VCaP (cell line): ENCODE data around the gene SGTA.

ENCODE experiments used
- H3K27ac ChIP-seq: fragments of 450-650 bp; 2 replicates; pipeline ENCODE4 v1.5.1; 2017
- CTCF ChIP-seq: fragments of 450-650 bp; conservative IDR thresholded peaks from 2 replicates; pipeline ENCODE4 v1.5.1; 2017; ENCODE audit warnings: mild to moderate bottlenecking, moderate library complexity

The SGTA gene

GRCh38 chr19:2771786-2772674 is 11.0 kb downstream of the SGTA start:
- no peak overlapping the region for H3K27ac ChIP-seq
- TF ChIP-seq CTCF: no peak

DNA sequence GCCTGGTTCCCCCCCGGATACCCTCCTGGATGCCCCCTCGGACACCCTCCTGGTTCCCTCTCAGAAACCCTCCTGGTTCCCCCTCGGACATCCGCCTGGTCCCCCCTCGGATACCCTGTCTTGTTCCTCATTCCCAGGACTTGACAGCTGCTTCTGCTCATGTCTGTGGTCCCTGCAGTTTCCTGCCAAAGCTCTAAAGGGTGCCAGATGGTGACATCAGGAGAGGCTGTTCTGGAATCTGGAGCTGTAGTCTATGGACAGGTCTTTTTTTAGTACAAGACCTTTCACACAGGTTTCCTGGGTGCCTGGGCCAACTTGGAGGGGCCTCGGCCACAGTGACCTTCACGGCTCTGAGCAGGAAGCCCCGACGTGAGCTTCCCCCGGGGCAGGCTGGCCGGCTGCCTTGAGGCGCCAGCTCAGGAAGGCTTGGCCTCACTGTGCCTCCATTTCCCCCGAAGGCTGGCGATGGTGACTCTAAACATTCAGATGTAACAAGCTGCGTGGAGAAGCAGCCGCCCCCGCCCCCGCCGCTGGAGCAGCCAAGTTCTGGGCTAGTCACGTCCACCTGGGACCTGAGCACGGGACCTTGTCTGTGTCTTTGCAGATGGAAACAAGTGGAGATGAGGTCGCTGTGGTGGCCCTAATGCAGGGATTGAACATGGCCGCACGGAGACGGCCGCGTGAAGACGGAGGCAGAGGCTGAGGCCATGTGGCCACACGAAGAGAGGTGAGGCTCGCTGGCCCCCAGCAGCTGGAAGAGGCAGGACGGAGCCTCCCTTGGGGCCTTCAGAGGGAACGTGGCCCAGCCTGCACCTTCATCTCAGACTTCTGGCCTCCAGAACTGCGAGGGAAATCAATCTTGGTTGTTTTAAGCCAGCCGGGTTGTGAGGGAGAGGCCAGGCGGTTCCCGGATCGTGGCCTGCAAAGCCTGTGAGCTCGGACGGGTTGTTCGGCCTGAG is 12.7 kb downstream of the SGTA start:
- TF ChIP-seq CTCF: no peak
- no peak overlapping the region for H3K27ac ChIP-seq

- TF ChIP-seq CTCF: no peak
- H3K27ac ChIP-seq: no peak overlapping the region
Observed at GRCh38 chr19:2769218-2769617, 13.9 kb downstream of the SGTA start.

GRCh38 chr19:2768365-2769132 is 14.5 kb downstream of the SGTA start:
- no peak for TF ChIP-seq CTCF
- H3K27ac ChIP-seq: no peak overlapping the region

DNA sequence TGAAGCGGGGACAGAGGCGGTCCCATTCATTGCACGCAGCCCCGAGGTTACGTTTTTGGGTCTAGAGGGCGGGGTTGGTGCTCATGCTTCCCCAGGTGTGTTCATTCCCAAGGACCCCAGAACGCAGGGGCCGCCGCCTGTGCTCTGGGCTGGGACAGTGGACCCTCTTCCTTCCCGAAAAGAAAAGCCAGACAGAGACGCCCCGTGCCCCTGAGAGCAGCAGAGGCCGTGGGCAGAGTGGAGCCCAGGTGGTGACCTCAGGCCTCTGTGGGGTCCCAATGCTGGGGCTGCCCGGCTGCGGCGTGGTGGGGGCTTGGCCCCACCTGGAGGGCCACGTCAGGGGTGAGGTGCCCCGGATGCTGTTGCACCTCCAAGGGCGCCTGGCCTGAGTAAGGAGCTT is 15.4 kb downstream of the SGTA start:
- no peak overlapping the region for H3K27ac ChIP-seq
- TF ChIP-seq CTCF: no peak

DNA sequence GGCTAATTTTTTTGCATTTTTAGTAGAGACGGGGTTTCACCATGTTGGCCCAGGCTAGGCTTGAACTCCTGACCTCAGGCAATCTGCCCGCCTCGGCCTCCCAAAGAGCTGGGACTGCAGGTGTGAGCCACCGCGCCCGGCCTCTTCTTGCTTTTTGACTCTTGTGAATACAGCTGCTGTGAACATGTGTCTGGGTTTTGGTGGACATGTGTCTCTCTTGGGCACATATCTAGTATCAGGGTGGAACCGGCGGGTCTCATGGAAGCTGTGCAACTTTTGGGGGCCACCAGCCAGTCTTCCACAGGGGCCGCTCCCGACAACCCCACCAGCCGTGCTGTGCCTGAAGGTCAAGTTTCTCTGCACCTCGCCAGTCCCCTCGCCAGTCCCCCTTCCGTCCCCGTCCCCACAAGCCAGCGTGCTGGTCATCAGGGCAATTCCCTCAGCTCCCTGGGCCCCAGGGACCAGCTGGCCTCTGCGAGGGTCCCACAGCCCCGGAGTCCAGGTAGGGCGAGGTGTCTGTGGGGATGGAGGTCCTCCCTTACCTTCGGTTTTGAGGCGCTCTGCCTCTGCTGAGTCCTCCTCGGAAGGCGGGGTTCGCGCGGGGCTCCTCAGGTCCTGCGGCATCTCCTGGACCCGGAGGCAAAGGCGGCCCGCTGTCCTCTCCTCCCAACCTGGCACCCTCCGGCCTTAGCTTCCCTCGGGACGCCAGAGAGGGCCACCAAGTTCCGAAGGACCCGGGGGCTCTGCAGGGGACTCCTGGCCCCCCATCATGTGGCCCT is 16.3 kb downstream of the SGTA start:
- TF ChIP-seq CTCF: no peak
- H3K27ac ChIP-seq: no peak overlapping the region
